Keratinocyte (primary cell): ENCODE data around the gene AKTIP. TPM values are rescaled to one million over a fixed set of nuclear protein-coding genes. Genes with fewer than 3 reads are reported as not detected.

ENCODE experiments used
- DNase-seq: peaks from one replicate; pipeline ENCODE4 v3.0.0-alpha.2; 2011; ENCODE audit warnings: low read depth, missing footprints, low spot score
- FAIRE-seq: peaks from 2 replicates; lab custom pipeline; 2011; peaks lifted over from hg19 to GRCh38; lab: Jason Lieb, UNC
- H2AFZ ChIP-seq: 2 replicates; pipeline ENCODE4 v1.6.0; 2012; ENCODE audit warnings: low read length, control low read depth, inconsistent platforms; ENCODE audit not compliant: control insufficient read depth
- H3K27ac ChIP-seq: 2 replicates; pipeline ENCODE4 v1.5.1; 2011; ENCODE audit warnings: low read length; ENCODE audit not compliant: control insufficient read depth, insufficient read depth
- H3K27me3 ChIP-seq: 3 replicates; pipeline ENCODE4 v1.6.0; 2011; ENCODE audit warnings: low read length; ENCODE audit not compliant: control insufficient read depth, insufficient read depth; ENCODE audit errors: extremely low read depth
- H3K36me3 ChIP-seq, 2 experiments: 2 replicates in 1 of 2; 3 replicates in 1 of 2; pipeline ENCODE4 v1.5.1; 2011; ENCODE audit warnings: low read length in 2 of 2, mild to moderate bottlenecking in 1 of 2; ENCODE audit not compliant: control insufficient read depth in 2 of 2, insufficient read depth in 2 of 2; ENCODE audit errors: extremely low read depth in 1 of 2
- H3K4me1 ChIP-seq: 3 replicates; pipeline ENCODE4 v1.5.1; 2011; ENCODE audit warnings: low read length; ENCODE audit not compliant: control insufficient read depth, insufficient read depth; ENCODE audit errors: extremely low read depth
- H3K4me2 ChIP-seq: 3 replicates; pipeline ENCODE4 v1.6.0; 2011; ENCODE audit warnings: low read depth, low read length; ENCODE audit not compliant: control insufficient read depth, insufficient read depth; ENCODE audit errors: extremely low read depth
- H3K4me3 ChIP-seq, 3 experiments: fragments of 200-600 bp in 1 of 3; sonication (generic) in 1 of 3; 2 replicates in 2 of 3; 3 replicates in 1 of 3; pipeline ENCODE4 v1.5.1; 2011 to 2016; ENCODE audit warnings: low read length in 3 of 3, mild to moderate bottlenecking in 3 of 3, control low read depth in 2 of 3, inconsistent platforms in 1 of 3, low read depth in 1 of 3, mixed read lengths in 1 of 3, mixed run types in 1 of 3, moderate library complexity in 1 of 3; ENCODE audit not compliant: control insufficient read depth in 2 of 3, insufficient read depth in 2 of 3; ENCODE audit errors: extremely low read depth in 1 of 3
- H3K79me2 ChIP-seq: 2 replicates; pipeline ENCODE4 v1.6.0; 2012; ENCODE audit warnings: low read length; ENCODE audit not compliant: control insufficient read depth, insufficient read depth
- H3K9ac ChIP-seq: 3 replicates; pipeline ENCODE4 v1.6.0; 2011; ENCODE audit warnings: low read length; ENCODE audit not compliant: control insufficient read depth, insufficient read depth; ENCODE audit errors: extremely low read depth
- H3K9me1 ChIP-seq: 3 replicates; pipeline ENCODE4 v1.6.0; 2011; ENCODE audit warnings: low read length; ENCODE audit not compliant: control insufficient read depth, insufficient read depth; ENCODE audit errors: extremely low read depth
- H3K9me3 ChIP-seq: 2 replicates; pipeline ENCODE4 v1.5.1; 2012; ENCODE audit warnings: low read depth, low read length; ENCODE audit not compliant: control insufficient read depth
- H4K20me1 ChIP-seq: 3 replicates; pipeline ENCODE4 v1.6.0; 2011; ENCODE audit warnings: low read length; ENCODE audit not compliant: control insufficient read depth, insufficient read depth; ENCODE audit errors: extremely low read depth
- EZH2 ChIP-seq: IDR thresholded peaks from one replicate; pipeline ENCODE4 v1.6.1; 2012; ENCODE audit warnings: inconsistent platforms, mild to moderate bottlenecking, low read length, moderate library complexity
- dilution Hi-C: fragments of 300-500 bp; cut with MboI; formaldehyde crosslinking; loops from one replicate; pipeline ENCODE4 v1.7.0; 2020; ENCODE audit warnings: low sequenced_read_pairs; ENCODE audit not compliant: extremely low pct_ligation_motif_present
- polyA minus RNA-seq, 3 experiments: library from RNA; depleted of rRNA, polyadenylated mRNA; stranded (reverse); fragments of >200 nt; gene quantifications; 1 replicate in 1 of 3; 2 replicates in 1 of 3; 3 replicates in 1 of 3; pipeline ENCODE4 v1.2.3, GENCODE V29; 2011
- polyA plus RNA-seq, 5 experiments: library from polyadenylated mRNA; depleted of rRNA in 3 of 5; stranded (reverse) in 3 of 5; stranded (forward) in 1 of 5; unstranded in 1 of 5; fragments of >200 nt; gene quantifications; 1 replicate in 1 of 5; 2 replicates in 3 of 5; 3 replicates in 1 of 5; pipeline versions ENCODE4 v1.2.1 to v1.2.3, GENCODE V29; 2011 to 2012; ENCODE audit warnings: missing spikeins in 2 of 5, low read depth in 1 of 5, low replicate concordance in 1 of 5
- TF ChIP-seq, protein P1 (sequence below), 3 experiments: IDR thresholded peaks in 1 of 3; conservative IDR thresholded peaks in 1 of 3; optimal IDR thresholded peaks in 1 of 3; 2 replicates in 2 of 3; 3 replicates in 1 of 3; pipeline versions ENCODE3 to v1.5.1; 2011; ENCODE audit warnings: low read length in 3 of 3, mild to moderate bottlenecking in 3 of 3, moderate library complexity in 2 of 3, control low read depth in 1 of 3, inconsistent platforms in 1 of 3; ENCODE audit not compliant: insufficient read depth in 2 of 3; ENCODE audit errors: extremely low read depth in 1 of 3

Gene AKTIP
- polyA plus RNA-seq (16.6 to 24.3 TPM (median 23.6 TPM) in 3 replicates), polyA minus RNA-seq (7.3 to 27.6 TPM (median 25.3 TPM) in 3 replicates)
- polyA plus RNA-seq (2011; ENCODE audit: low read depth): 29.6 TPM
- polyA plus RNA-seq (2011; cell fraction: cytosol; rRNA removed): 15.9 and 35.1 TPM in 2 replicates
- 26.9 and 39.1 TPM in 2 replicates for polyA plus RNA-seq (2011; cell fraction: nucleus; rRNA removed)
- polyA plus RNA-seq (2012; ENCODE audit: low replicate concordance): 12.9 and 47.1 TPM in 2 replicates
- polyA minus RNA-seq (2011; cell fraction: cytosol; rRNA and poly(A)+ RNA removed): 15.5 TPM
- 8.0 and 11.9 TPM in 2 replicates for polyA minus RNA-seq (2011; cell fraction: nucleus; rRNA and poly(A)+ RNA removed)

DNA sequence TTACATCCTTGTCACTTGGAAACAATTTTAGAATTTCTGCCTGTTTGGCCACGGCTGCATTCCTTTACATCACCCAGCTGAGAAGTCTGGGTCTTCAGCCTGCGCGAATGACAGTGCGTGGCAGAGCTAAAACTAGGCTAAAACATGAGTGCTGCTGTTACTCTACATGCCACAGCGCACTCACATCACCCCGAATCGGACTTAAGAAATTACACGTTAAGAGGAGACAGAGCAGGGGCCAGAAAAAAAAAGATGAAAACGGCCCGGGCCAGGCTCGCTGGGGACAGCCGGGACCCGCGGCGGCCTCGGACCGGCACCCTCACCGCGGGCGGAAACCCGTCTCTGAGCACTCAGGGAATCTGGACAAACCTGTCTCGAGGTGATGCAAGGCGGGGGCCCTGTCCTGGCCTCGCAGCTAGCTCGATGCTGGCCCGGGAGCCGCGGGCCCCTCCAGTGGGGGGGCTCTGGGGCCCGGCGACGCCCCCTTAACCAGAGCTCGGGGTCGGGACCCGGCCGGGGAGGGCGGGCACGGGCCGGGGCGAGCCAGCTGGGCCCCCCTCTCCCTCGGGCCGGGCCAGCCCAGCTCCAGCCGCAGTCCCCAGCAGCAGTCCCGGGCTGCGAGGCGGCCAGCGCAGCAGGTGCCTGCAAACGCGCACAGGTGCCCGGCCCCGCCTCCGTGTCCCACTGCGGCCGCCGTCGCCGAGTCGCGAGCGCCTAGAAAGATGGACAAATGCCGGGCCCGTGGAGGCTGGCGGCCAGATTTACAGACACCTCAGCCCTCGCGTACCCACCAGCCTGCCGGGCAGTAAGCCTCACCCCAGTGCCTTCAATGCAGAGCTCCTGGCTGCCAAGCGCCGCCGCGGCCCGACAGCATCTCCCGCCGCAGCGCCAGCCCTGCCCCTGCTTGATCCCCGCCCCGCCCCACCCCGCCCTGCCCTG, at the start of gene AKTIP:
TSS of gene AKTIP (minus strand) at position 879 of the 939 bp plus-strand sequence. CDS start 2,950 bp downstream, outside the sequence.
- no peaks in the 10 kb centered on the region for H3K36me3 ChIP-seq
- no peaks in the 10 kb centered on the region for H4K20me1 ChIP-seq
- TF ChIP-seq EZH2: no peak
- TF ChIP-seq, protein P1, sequence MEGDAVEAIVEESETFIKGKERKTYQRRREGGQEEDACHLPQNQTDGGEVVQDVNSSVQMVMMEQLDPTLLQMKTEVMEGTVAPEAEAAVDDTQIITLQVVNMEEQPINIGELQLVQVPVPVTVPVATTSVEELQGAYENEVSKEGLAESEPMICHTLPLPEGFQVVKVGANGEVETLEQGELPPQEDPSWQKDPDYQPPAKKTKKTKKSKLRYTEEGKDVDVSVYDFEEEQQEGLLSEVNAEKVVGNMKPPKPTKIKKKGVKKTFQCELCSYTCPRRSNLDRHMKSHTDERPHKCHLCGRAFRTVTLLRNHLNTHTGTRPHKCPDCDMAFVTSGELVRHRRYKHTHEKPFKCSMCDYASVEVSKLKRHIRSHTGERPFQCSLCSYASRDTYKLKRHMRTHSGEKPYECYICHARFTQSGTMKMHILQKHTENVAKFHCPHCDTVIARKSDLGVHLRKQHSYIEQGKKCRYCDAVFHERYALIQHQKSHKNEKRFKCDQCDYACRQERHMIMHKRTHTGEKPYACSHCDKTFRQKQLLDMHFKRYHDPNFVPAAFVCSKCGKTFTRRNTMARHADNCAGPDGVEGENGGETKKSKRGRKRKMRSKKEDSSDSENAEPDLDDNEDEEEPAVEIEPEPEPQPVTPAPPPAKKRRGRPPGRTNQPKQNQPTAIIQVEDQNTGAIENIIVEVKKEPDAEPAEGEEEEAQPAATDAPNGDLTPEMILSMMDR (optimal IDR thresholded peaks at IDR 0.05 in 1 of 3, IDR thresholded peaks at IDR 0.05 in 1 of 3, conservative IDR thresholded peaks at IDR 0.05 in 1 of 3; ENCODE audit: extremely low read depth in 1 of 3, insufficient read depth in 2 of 3, low read length in 3 of 3): no peak
- H3K4me3 ChIP-seq: peak within 1 kb of the TSS; percentile 75 to 85 (median 83)
- dilution Hi-C loops: no loop called here
- FAIRE-seq: no peak
- H3K4me1 ChIP-seq: peaks cover 26% of the 10 kb centered on the region
- peak within 1 kb of the TSS; percentile 69 for H3K27ac ChIP-seq
- peak within 1 kb of the TSS; percentile 93 for H2AFZ ChIP-seq
- no peaks in the 10 kb centered on the region for H3K79me2 ChIP-seq
- H3K4me2 ChIP-seq: peak within 1 kb of the TSS; percentile 97
- peak within 1 kb of the TSS; percentile 78 for H3K9ac ChIP-seq
- no peak for DNase-seq
- no peaks in the 10 kb centered on the region for H3K27me3 ChIP-seq
- H3K9me3 ChIP-seq: no peaks in the 10 kb centered on the region
- H3K9me1 ChIP-seq: no peaks in the 10 kb centered on the region

GRCh38 chr16:53549970-53550690, 47.1 kb upstream of the AKTIP start:
- Histone ChIP-seq H3K4me2 (peak overlapping the region; percentile 52), H3K9ac (no peak overlapping the region), H3K9me3 (no peaks in the 10 kb centered on the region), H3K4me1 (peaks cover 7% of the 10 kb centered on the region), H3K9me1 (no peaks in the 10 kb centered on the region), H3K27ac (no peak overlapping the region), H3K36me3 (no peaks in the 10 kb centered on the region), H3K27me3 (peaks cover 18% of the 10 kb centered on the region), H3K79me2 (no peaks in the 10 kb centered on the region), H3K4me3 (no peak overlapping the region), H2AFZ (peak overlapping the region; percentile 63), H4K20me1 (no peaks in the 10 kb centered on the region)
- FAIRE-seq (peak; percentile 94), DNase-seq (no peak)
- dilution Hi-C loops: no loop called here
- TF ChIP-seq, protein P1 (optimal IDR thresholded peaks at IDR 0.05 in 1 of 3, IDR thresholded peaks at IDR 0.05 in 1 of 3, conservative IDR thresholded peaks at IDR 0.05 in 1 of 3; ENCODE audit: extremely low read depth in 1 of 3, insufficient read depth in 2 of 3, low read length in 3 of 3): peak; percentile 68 to 90 (median 87)
- no peak for TF ChIP-seq EZH2
